Measurements from ENCODE around the gene LYL1. TPM values are rescaled to one million over a fixed set of nuclear protein-coding genes. Genes with fewer than 3 reads are reported as not detected.
A peak's percentile ranks its signal among the peaks of the same experiment; 100 is the strongest.

The LYL1 gene
- total and polyA plus RNA-seq, 9 of the 15 experiments (the other 6 are each of a cell fraction or from before 2014, with no cell fraction given) = 1.3 to 266 (median 34.0) TPM

- TF ChIP-seq GTF2B (IDR thresholded peaks at IDR 0.05; ENCODE audit: extremely low read depth, insufficient read length) (no peak), RFX1 (IDR thresholded peaks at IDR 0.05) (no peak), CEBPZ (IDR thresholded peaks at IDR 0.05; ENCODE audit: borderline replicate concordance, low read depth, low read length) (no peak), PHB2 (IDR thresholded peaks at IDR 0.05; ENCODE audit: low read depth) (no peak), BRD9 (IDR thresholded peaks at IDR 0.05; ENCODE audit: low read depth, partially characterized antibody) (peak; percentile 58), LEF1 (IDR thresholded peaks at IDR 0.05) (no peak), CHAMP1 (IDR thresholded peaks at IDR 0.05) (no peak), CREBBP (IDR thresholded peaks at IDR 0.05; ENCODE audit: low read depth, low read length) (no peak), YBX1 (IDR thresholded peaks at IDR 0.05) (no peak), RBM14 (IDR thresholded peaks at IDR 0.05; ENCODE audit: borderline replicate concordance, insufficient read depth, low read depth, low read length) (no peak), ZNF778 (CRISPR knock-in tag; IDR thresholded peaks at IDR 0.05) (no peak), ZNF224 (CRISPR knock-in tag; IDR thresholded peaks at IDR 0.05) (no peak)
These were observed 49.1 kb upstream of the LYL1 start (continued) for GRCh38 chr19:13151605-13152355.

Measured in K562 (cell line).